Measurements from ENCODE around the gene RAPGEF2. TPM values are rescaled to one million over a fixed set of nuclear protein-coding genes. Genes with fewer than 3 reads are reported as not detected.

RAPGEF2 gene
- total RNA-seq, 1 donor: 50.3 TPM

- H3K4me1 ChIP-seq (ENCODE audit: insufficient read depth, low read length): no peaks in the 10 kb centered on the region
- no peaks in the 10 kb centered on the region for H3K27me3 ChIP-seq (ENCODE audit: insufficient read depth, low read length)
- H3K4me2 ChIP-seq (ENCODE audit: insufficient read depth, low read length): no peak overlapping the region
- no peak for TF ChIP-seq CTCF (IDR thresholded peaks at IDR 0.05; ENCODE audit: extremely low read depth, low read depth, low read length)
- no peak for DNase-seq (ENCODE audit: insufficient read length, low spot score, missing footprints)
- H2AFZ ChIP-seq (ENCODE audit: low read length): no peak overlapping the region
- H3K27ac ChIP-seq (ENCODE audit: low read depth, low read length): no peak overlapping the region
- peaks cover 45% of the 10 kb centered on the region for H4K20me1 ChIP-seq (ENCODE audit: insufficient read depth, low read length)
- peaks cover 89% of the 10 kb centered on the region for H3K79me2 ChIP-seq (ENCODE audit: insufficient read depth, low read length)
- H3K36me3 ChIP-seq (ENCODE audit: insufficient read depth, low read length): no peaks in the 10 kb centered on the region
- no peaks in the 10 kb centered on the region for H3K9me3 ChIP-seq (ENCODE audit: low read depth, low read length)
- H3K4me3 ChIP-seq (ENCODE audit: insufficient read depth, low read length): no peak overlapping the region
These were observed 52.2 kb downstream of the RAPGEF2 start for GRCh38 chr4:159155119-159155518.

- Histone ChIP-seq H4K20me1 (ENCODE audit: insufficient read depth, low read length) (peaks cover 24% of the 10 kb centered on the region), H3K4me3 (ENCODE audit: insufficient read depth, low read length) (no peak overlapping the region), H3K27ac (ENCODE audit: low read depth, low read length) (no peak overlapping the region), H2AFZ (ENCODE audit: low read length) (no peak overlapping the region), H3K4me1 (ENCODE audit: insufficient read depth, low read length) (no peaks in the 10 kb centered on the region), H3K4me2 (ENCODE audit: insufficient read depth, low read length) (no peak overlapping the region), H3K9me3 (ENCODE audit: low read depth, low read length) (no peaks in the 10 kb centered on the region), H3K79me2 (ENCODE audit: insufficient read depth, low read length) (peaks cover 88% of the 10 kb centered on the region), H3K36me3 (ENCODE audit: insufficient read depth, low read length) (no peaks in the 10 kb centered on the region), H3K27me3 (ENCODE audit: insufficient read depth, low read length) (no peaks in the 10 kb centered on the region)
- TF ChIP-seq CTCF (IDR thresholded peaks at IDR 0.05; ENCODE audit: extremely low read depth, low read depth, low read length): no peak
- DNase-seq (ENCODE audit: insufficient read length, low spot score, missing footprints): no peak
These were observed 55.3 kb downstream of the RAPGEF2 start for GRCh38 chr4:159158083-159158617.

GRCh38 chr4:159158985-159159384, 56.1 kb downstream of the RAPGEF2 start:
- peaks cover 23% of the 10 kb centered on the region for H4K20me1 ChIP-seq (ENCODE audit: insufficient read depth, low read length)
- DNase-seq (ENCODE audit: insufficient read length, low spot score, missing footprints): no peak
- no peak for TF ChIP-seq CTCF (IDR thresholded peaks at IDR 0.05; ENCODE audit: extremely low read depth, low read depth, low read length)
- no peaks in the 10 kb centered on the region for H3K36me3 ChIP-seq (ENCODE audit: insufficient read depth, low read length)
- peaks cover 86% of the 10 kb centered on the region for H3K79me2 ChIP-seq (ENCODE audit: insufficient read depth, low read length)
- no peaks in the 10 kb centered on the region for H3K9me3 ChIP-seq (ENCODE audit: low read depth, low read length)
- H2AFZ ChIP-seq (ENCODE audit: low read length): no peak overlapping the region
- H3K4me3 ChIP-seq (ENCODE audit: insufficient read depth, low read length): no peak overlapping the region
- no peaks in the 10 kb centered on the region for H3K27me3 ChIP-seq (ENCODE audit: insufficient read depth, low read length)
- H3K27ac ChIP-seq (ENCODE audit: low read depth, low read length): no peak overlapping the region
- H3K4me2 ChIP-seq (ENCODE audit: insufficient read depth, low read length): no peak overlapping the region
- H3K4me1 ChIP-seq (ENCODE audit: insufficient read depth, low read length): no peaks in the 10 kb centered on the region

GRCh38 chr4:159159611-159160010, 56.7 kb downstream of the RAPGEF2 start:
- Histone ChIP-seq H3K4me2 (ENCODE audit: insufficient read depth, low read length) (no peak overlapping the region), H4K20me1 (ENCODE audit: insufficient read depth, low read length) (peaks cover 21% of the 10 kb centered on the region), H3K79me2 (ENCODE audit: insufficient read depth, low read length) (peaks cover 81% of the 10 kb centered on the region), H3K9me3 (ENCODE audit: low read depth, low read length) (no peaks in the 10 kb centered on the region), H3K27me3 (ENCODE audit: insufficient read depth, low read length) (no peaks in the 10 kb centered on the region), H3K4me1 (ENCODE audit: insufficient read depth, low read length) (no peaks in the 10 kb centered on the region), H3K27ac (ENCODE audit: low read depth, low read length) (no peak overlapping the region), H2AFZ (ENCODE audit: low read length) (no peak overlapping the region), H3K36me3 (ENCODE audit: insufficient read depth, low read length) (no peaks in the 10 kb centered on the region), H3K4me3 (ENCODE audit: insufficient read depth, low read length) (no peak overlapping the region)
- TF ChIP-seq CTCF (IDR thresholded peaks at IDR 0.05; ENCODE audit: extremely low read depth, low read depth, low read length): no peak
- DNase-seq (ENCODE audit: insufficient read length, low spot score, missing footprints): no peak

Measured in osteoblast (primary cell).